ENCODE results near the gene CCDC194.

Gene CCDC194

GRCh38 chr19:17393914-17394313 is at the start of gene CCDC194:
TSS of gene CCDC194 (minus strand) at chr19:17394196. CDS start at chr19:17394158, 38 bp downstream.
- DNase-seq: no peak

GRCh38 chr19:17441241-17442021 is 47.4 kb upstream of the CCDC194 start:
- peak; percentile 24 for DNase-seq

GRCh38 chr19:17436874-17437267 is 42.9 kb upstream of the CCDC194 start:
- DNase-seq: no peak

GRCh38 chr19:17436094-17436873 is 42.3 kb upstream of the CCDC194 start:
- DNase-seq: no peak

- no peak for DNase-seq
Measured at GRCh38 chr19:17435218-17435617, 41.2 kb upstream of the CCDC194 start.

- DNase-seq: no peak
Measured at GRCh38 chr19:17431417-17431816, 37.4 kb upstream of the CCDC194 start.

- no peak for DNase-seq
Measured at GRCh38 chr19:17429641-17430113, 35.7 kb upstream of the CCDC194 start.

GRCh38 chr19:17424743-17425365 is 30.9 kb upstream of the CCDC194 start:
- DNase-seq: peak; percentile 29

GRCh38 chr19:17423429-17424208 is 29.6 kb upstream of the CCDC194 start:
- DNase-seq: no peak

GRCh38 chr19:17421942-17422341 is 27.9 kb upstream of the CCDC194 start:
- DNase-seq: no peak

GRCh38 chr19:17420475-17420924 is 26.5 kb upstream of the CCDC194 start:
- peak; percentile 32 for DNase-seq

- peak; percentile 97 for DNase-seq
Measured at GRCh38 chr19:17419621-17420474, 25.9 kb upstream of the CCDC194 start, which contains the start of gene MVB12A. TSS of gene MVB12A (plus strand) at chr19:17420047. CDS start at chr19:17420136, 89 bp downstream.

- no peak for DNase-seq
Measured at GRCh38 chr19:17419154-17419620, 25.2 kb upstream of the CCDC194 start.

GRCh38 chr19:17418710-17419109 is 24.7 kb upstream of the CCDC194 start:
- DNase-seq: no peak

GRCh38 chr19:17415121-17415520 is 21.1 kb upstream of the CCDC194 start:
- DNase-seq: no peak

- DNase-seq: no peak
Measured at GRCh38 chr19:17414097-17414496, 20.1 kb upstream of the CCDC194 start.

GRCh38 chr19:17411801-17412200 is 17.8 kb upstream of the CCDC194 start:
- no peak for DNase-seq

- no peak for DNase-seq
Measured at GRCh38 chr19:17409990-17410389, 16.0 kb upstream of the CCDC194 start.

GRCh38 chr19:17406887-17407196 is 12.8 kb upstream of the CCDC194 start:
- no peak for DNase-seq

GRCh38 chr19:17406046-17406886 is 12.3 kb upstream of the CCDC194 start:
- DNase-seq: peak; percentile 30

Measured in CD4-positive, alpha-beta T cell treated with Interleukin-10 for 1 hour (primary cell).